Naive thymus-derived CD8-positive, alpha-beta T cell (primary cell): Measurements from ENCODE around the gene F10. TPM values are rescaled to one million over a fixed set of nuclear protein-coding genes. Genes with fewer than 3 reads are reported as not detected.

Source experiments
- ATAC-seq, 2 donors: fragments of 150-1000 bp; cut with Tn5 transposase in 1 of 2; sonication (Bioruptor Pico), chemical (Tn5 transposase) in 1 of 2; 1 replicate in 1 of 2; 2 replicates in 1 of 2; pipeline ENCODE4 v1.10.0; 2021; ENCODE audit warnings: mild to moderate bottlenecking in 2 of 2, moderate library complexity in 2 of 2
- POLR2A ChIA-PET: fragments of 350-600 bp; sonication (Branson Sonifier 250); formaldehyde crosslinking; loops from one replicate; lab custom pipeline; 2021; ENCODE audit warnings: antibody characterized with exemption; lab: Charles Lee
- DNase-seq, 10 donors: peaks; one replicate each; pipeline versions ENCODE4 v3.0.0 to v3.0.0-alpha.2; 2020 to 2022
- H3K27ac Mint-ChIP-seq, 10 donors: one replicate each; pipeline ENCODE4 v1.8.0; 2020 to 2022; ENCODE audit warnings: mild to moderate bottlenecking in 10 of 10, mixed read lengths in 10 of 10, moderate library complexity in 4 of 10, inconsistent platforms in 1 of 10
- H3K27me3 Mint-ChIP-seq, 5 donors: one replicate each; pipeline ENCODE4 v1.8.0; 2021 to 2022; ENCODE audit warnings: mixed read lengths in 5 of 5
- H3K36me3 Mint-ChIP-seq, 3 donors: one replicate each; pipeline ENCODE4 v1.8.0; 2020 to 2022; ENCODE audit warnings: mixed read lengths in 3 of 3, mild to moderate bottlenecking in 2 of 3, inconsistent platforms in 1 of 3
- H3K4me1 Mint-ChIP-seq, 4 donors: one replicate each; pipeline ENCODE4 v1.8.0; 2021 to 2022; ENCODE audit warnings: mixed read lengths in 4 of 4
- H3K4me3 Mint-ChIP-seq, 10 donors: one replicate each; pipeline ENCODE4 v1.8.0; 2020 to 2022; ENCODE audit warnings: mild to moderate bottlenecking in 10 of 10, mixed read lengths in 10 of 10, moderate library complexity in 6 of 10, inconsistent platforms in 1 of 10
- H3K9me3 Mint-ChIP-seq, 9 donors: one replicate each; pipeline ENCODE4 v1.8.0; 2020 to 2022; ENCODE audit warnings: mixed read lengths in 9 of 9, mild to moderate bottlenecking in 3 of 9, inconsistent platforms in 1 of 9, moderate library complexity in 1 of 9
- polyA plus RNA-seq, 3 donors: library from polyadenylated mRNA; unstranded; fragments of 300-500 nt; fragmentation: Illumina TruSeq; gene quantifications; one replicate each; pipeline ENCODE4 v1.2.3, GENCODE V29; 2021
- total RNA-seq, 8 experiments: library from RNA in 2 of 8; stranded (reverse) in 2 of 8; gene quantifications; one replicate each; pipeline ENCODE4 v1.2.3 and lab custom pipeline; 2021 to 2026

Gene F10
- total and polyA plus RNA-seq, 5 experiments from 2014 or later: not detected

GRCh38 chr13:113183450-113184129, 61.0 kb downstream of the F10 start:
- peak overlapping the region in 2 of 10 donors; percentile 15 to 57 for H3K4me3 Mint-ChIP-seq
- POLR2A ChIA-PET: interaction anchor here (1.5 kb wide), 1 partner anchor 26 kb away, joined by 4 read pairs; the partner anchor contains the start of gene CUL4A
- no peak for ATAC-seq
- peaks cover 11 to 63% (median 18%) of the 10 kb centered on the region in 4 donors for H3K4me1 Mint-ChIP-seq
- DNase-seq: no peak
- peaks cover 0 to 2% (median 0%) of the 10 kb centered on the region in 9 donors for H3K9me3 Mint-ChIP-seq
- H3K36me3 Mint-ChIP-seq: peaks cover 0 to 78% (median 25%) of the 10 kb centered on the region in 3 donors
- H3K27ac Mint-ChIP-seq: peak overlapping the region in 5 of 10 donors; percentile 19 to 85 (median 72)
- no peaks in the 10 kb centered on the region for H3K27me3 Mint-ChIP-seq

GRCh38 chr13:113184568-113185440, 62.2 kb downstream of the F10 start:
- DNase-seq (peak in 1 of 10 donors; percentile 45), ATAC-seq (peak; percentile 56 to 66)
- Mint-ChIP-seq H3K27me3 (no peaks in the 10 kb centered on the region), H3K27ac (peak overlapping the region; percentile 27 to 96 (median 82)), H3K36me3 (peaks cover 0 to 77% (median 22%) of the 10 kb centered on the region in 3 donors), H3K4me1 (peaks cover 13 to 57% (median 18%) of the 10 kb centered on the region in 4 donors), H3K9me3 (peaks cover 0 to 1% (median 0%) of the 10 kb centered on the region in 9 donors), H3K4me3 (peak overlapping the region; percentile 57 to 87 (median 74))
- POLR2A ChIA-PET: interaction anchor here (1.4 kb wide), 1 partner anchor 24 kb away, joined by 6 read pairs; the partner anchor contains the start of genes CUL4A and PCID2

GRCh38 chr13:113186061-113186900, 63.7 kb downstream of the F10 start:
- no peaks in the 10 kb centered on the region for H3K9me3 Mint-ChIP-seq
- H3K27ac Mint-ChIP-seq: peak overlapping the region in 9 of 10 donors; percentile 48 to 96 (median 79)
- no peaks in the 10 kb centered on the region for H3K27me3 Mint-ChIP-seq
- peaks cover 13 to 48% (median 17%) of the 10 kb centered on the region in 4 donors for H3K4me1 Mint-ChIP-seq
- peak in 1 of 2 donors; percentile 16 for ATAC-seq
- DNase-seq: peak in 1 of 10 donors; percentile 26
- H3K36me3 Mint-ChIP-seq: peaks cover 0 to 76% (median 19%) of the 10 kb centered on the region in 3 donors
- H3K4me3 Mint-ChIP-seq: peak overlapping the region in 4 of 10 donors; percentile 18 to 69 (median 54)
- POLR2A ChIA-PET: no interaction called here

GRCh38 chr13:113187263-113187669, 64.7 kb downstream of the F10 start:
- Mint-ChIP-seq H3K4me3 (peak overlapping the region in 2 of 10 donors; percentile 18 to 25), H3K9me3 (no peaks in the 10 kb centered on the region), H3K36me3 (peaks cover 0 to 75% (median 17%) of the 10 kb centered on the region in 3 donors), H3K27me3 (no peaks in the 10 kb centered on the region), H3K4me1 (peaks cover 13 to 45% (median 17%) of the 10 kb centered on the region in 4 donors), H3K27ac (peak overlapping the region in 5 of 10 donors; percentile 33 to 89 (median 79))
- POLR2A ChIA-PET: no interaction called here
- DNase-seq (no peak), ATAC-seq (no peak)

GRCh38 chr13:113187883-113188665, 65.5 kb downstream of the F10 start:
- no peaks in the 10 kb centered on the region for H3K9me3 Mint-ChIP-seq
- peaks cover 13 to 42% (median 17%) of the 10 kb centered on the region in 4 donors for H3K4me1 Mint-ChIP-seq

GRCh38 chr13:113190181-113190580, 67.6 kb downstream of the F10 start:
- DNase-seq: no peak
- no peak overlapping the region for H3K4me3 Mint-ChIP-seq
- H3K36me3 Mint-ChIP-seq: peaks cover 0 to 82% (median 10%) of the 10 kb centered on the region in 3 donors
- no peaks in the 10 kb centered on the region for H3K27me3 Mint-ChIP-seq
- H3K27ac Mint-ChIP-seq: peak overlapping the region in 1 of 10 donors; percentile 59
- peaks cover 7 to 24% (median 10%) of the 10 kb centered on the region in 4 donors for H3K4me1 Mint-ChIP-seq
- no peaks in the 10 kb centered on the region for H3K9me3 Mint-ChIP-seq
- no peak for ATAC-seq
- POLR2A ChIA-PET: no interaction called here

More at GRCh38 chr13:113187883-113188665, 65.5 kb downstream of the F10 start:
- POLR2A ChIA-PET: no interaction called here
- H3K36me3 Mint-ChIP-seq: peaks cover 0 to 79% (median 17%) of the 10 kb centered on the region in 3 donors
- no peak for ATAC-seq
- H3K27me3 Mint-ChIP-seq: no peaks in the 10 kb centered on the region
- no peak overlapping the region for H3K4me3 Mint-ChIP-seq
- peak overlapping the region in 3 of 10 donors; percentile 79 to 89 (median 80) for H3K27ac Mint-ChIP-seq
- no peak for DNase-seq

GRCh38 chr13:113192279-113192678, 69.7 kb downstream of the F10 start:
- Mint-ChIP-seq H3K4me3 (no peak overlapping the region), H3K9me3 (no peaks in the 10 kb centered on the region), H3K27me3 (no peaks in the 10 kb centered on the region), H3K36me3 (peaks cover 0 to 92% (median 17%) of the 10 kb centered on the region in 3 donors), H3K4me1 (peaks cover 0 to 7% (median 2%) of the 10 kb centered on the region in 4 donors), H3K27ac (no peak overlapping the region)
- DNase-seq: no peak
- ATAC-seq: no peak
- POLR2A ChIA-PET: no interaction called here

GRCh38 chr13:113192902-113193301, 70.3 kb downstream of the F10 start:
- POLR2A ChIA-PET: no interaction called here
- H3K9me3 Mint-ChIP-seq: no peaks in the 10 kb centered on the region
- H3K4me1 Mint-ChIP-seq: peaks cover 0 to 4% (median under 1%) of the 10 kb centered on the region in 4 donors
- ATAC-seq (no peak), DNase-seq (no peak)
- H3K4me3 Mint-ChIP-seq: no peak overlapping the region
- H3K36me3 Mint-ChIP-seq: peaks cover 0 to 92% (median 17%) of the 10 kb centered on the region in 3 donors
- no peak overlapping the region for H3K27ac Mint-ChIP-seq
- no peaks in the 10 kb centered on the region for H3K27me3 Mint-ChIP-seq

- Mint-ChIP-seq H3K27ac (no peak overlapping the region), H3K27me3 (no peaks in the 10 kb centered on the region), H3K9me3 (no peaks in the 10 kb centered on the region), H3K4me1 (peaks cover 0 to 4% (median 2%) of the 10 kb centered on the region in 4 donors), H3K4me3 (no peak overlapping the region), H3K36me3 (peaks cover 0 to 92% (median 12%) of the 10 kb centered on the region in 3 donors)
- ATAC-seq (no peak), DNase-seq (no peak)
- POLR2A ChIA-PET: no interaction called here
Measured at GRCh38 chr13:113195360-113195759, 72.8 kb downstream of the F10 start.

GRCh38 chr13:113196970-113197737, 74.6 kb downstream of the F10 start:
- peaks cover 0 to 82% (median 9%) of the 10 kb centered on the region in 3 donors for H3K36me3 Mint-ChIP-seq
- POLR2A ChIA-PET: interaction anchor here (0.5 to 1.4 kb wide), 3 partner anchors 12 to 251 kb away, joined by 3 to 4 read pairs (median 3); partner anchors contain the start of genes CUL4A and PCID2

More at GRCh38 chr13:113196970-113197737, 74.6 kb downstream of the F10 start:
- Mint-ChIP-seq H3K27ac (no peak overlapping the region), H3K27me3 (no peaks in the 10 kb centered on the region), H3K4me3 (no peak overlapping the region), H3K9me3 (no peaks in the 10 kb centered on the region), H3K4me1 (peaks cover 2 to 12% (median 5%) of the 10 kb centered on the region in 4 donors)
- no peak for ATAC-seq
- DNase-seq: no peak
